Middle frontal gyrus (tissue), 1 donor: ENCODE data around the gene XRCC3.

Source experiments
- DNase-seq: peaks from one replicate; pipeline ENCODE4 v3.0.0-alpha.2; 2015; ENCODE audit warnings: low spot score; ENCODE audit errors: extremely low spot score

The XRCC3 gene

DNA sequence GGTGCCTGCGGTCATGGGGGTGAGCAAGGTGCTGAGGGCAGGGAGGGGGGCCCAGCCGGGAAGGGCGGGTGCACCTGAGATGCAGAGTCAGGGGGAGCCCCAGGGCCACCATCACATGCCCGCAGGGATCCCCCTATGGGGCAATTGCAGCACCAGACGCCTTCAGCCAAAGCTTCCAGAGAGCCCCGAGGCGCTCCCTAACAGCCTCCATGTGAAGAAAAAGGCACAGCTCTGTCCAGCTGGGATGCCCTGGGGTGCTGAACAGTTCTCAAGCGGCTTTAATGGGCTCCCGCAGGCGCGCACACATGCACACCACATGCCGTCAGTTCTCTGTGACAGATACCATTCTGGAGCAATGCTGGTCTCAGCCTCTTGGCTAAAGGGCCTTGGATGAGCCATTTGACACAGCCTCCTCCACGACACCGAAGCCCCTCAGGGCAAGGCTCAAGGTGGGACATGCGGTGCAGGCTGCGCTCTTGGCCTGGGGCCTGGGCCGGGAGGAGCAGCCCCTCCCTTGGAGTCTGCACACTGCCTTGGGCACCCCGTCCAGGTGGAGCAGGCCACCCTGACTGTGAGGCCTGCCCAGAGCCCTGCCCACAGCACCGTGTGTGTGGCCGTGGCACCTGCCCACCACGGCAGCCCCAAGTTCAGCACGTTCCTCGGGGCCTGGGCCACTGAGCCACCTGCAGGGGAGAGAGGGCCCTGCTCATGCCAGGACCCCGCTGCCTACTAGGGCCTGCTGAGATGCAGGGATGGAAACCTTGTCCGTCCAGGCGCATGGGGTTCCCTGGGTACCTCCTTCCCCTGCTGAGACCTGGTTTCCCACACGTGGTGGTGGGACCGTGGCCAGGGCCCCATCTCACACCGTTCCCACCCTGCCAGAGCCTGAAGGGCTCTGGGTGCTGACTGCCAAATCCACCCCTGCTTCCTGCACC lies 7.7 kb downstream of the XRCC3 start:
- no peak for DNase-seq

DNA sequence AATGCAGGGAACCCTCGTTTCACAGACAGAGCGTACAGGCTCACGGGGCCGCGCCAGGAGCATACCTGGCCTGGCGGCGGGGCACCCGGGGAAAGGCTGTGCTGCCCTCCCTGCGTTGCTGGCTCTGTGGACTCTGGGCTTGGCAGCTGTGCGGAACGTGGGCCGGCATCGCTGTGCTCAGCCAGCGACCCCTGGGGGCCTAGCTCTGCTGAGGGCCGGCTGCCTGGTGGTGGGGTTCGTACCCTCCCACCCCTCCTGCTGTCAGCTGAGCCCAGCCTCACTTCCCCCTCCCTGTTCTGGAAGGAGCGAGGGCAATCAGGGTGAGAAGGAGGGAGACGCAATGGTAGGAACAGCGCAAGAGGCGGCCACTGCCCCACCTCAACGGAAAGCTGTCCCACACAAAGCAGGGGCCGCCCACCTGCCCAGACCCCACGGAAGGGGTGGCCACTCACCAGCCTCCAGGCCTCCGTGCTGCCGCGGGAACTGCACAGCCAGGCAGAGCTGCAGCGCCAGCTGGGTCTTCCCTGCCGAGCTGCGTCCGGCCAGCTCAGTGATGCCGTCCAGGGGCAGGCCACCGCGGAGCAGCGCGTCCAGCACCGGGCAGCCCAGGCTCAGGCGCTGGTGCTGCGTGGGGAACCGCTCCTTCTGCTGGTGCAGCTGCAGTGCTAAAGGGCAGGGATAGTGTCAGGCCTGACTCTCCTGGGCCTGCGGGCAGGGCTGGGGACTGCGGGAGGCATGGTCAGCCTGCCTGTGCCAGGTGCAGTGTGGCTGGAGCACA lies 8.5 kb downstream of the XRCC3 start:
- DNase-seq: no peak

- DNase-seq: no peak
These were observed 9.6 kb downstream of the XRCC3 start for GRCh38 chr14:103705504-103706284.

DNA sequence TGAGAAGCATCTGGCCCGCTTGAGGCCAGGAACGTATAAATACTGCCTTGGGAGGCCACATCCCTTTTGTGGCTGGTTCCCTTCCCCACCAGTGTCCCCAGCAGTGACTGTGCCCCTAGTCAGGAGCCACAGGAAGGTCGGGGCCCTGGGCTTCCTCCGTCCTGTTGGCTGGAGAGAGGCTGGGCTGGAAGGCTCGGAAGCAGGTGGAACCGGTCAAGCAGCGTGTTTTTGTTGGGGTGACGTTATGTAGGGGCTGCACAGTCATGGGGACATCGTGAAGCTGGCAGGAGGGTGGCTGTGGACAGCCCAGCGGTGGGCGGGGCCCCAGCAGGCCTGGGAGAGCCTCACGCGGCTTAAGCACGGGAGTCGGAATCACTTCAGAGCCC lies 10.1 kb downstream of the XRCC3 start:
- DNase-seq: no peak

DNA sequence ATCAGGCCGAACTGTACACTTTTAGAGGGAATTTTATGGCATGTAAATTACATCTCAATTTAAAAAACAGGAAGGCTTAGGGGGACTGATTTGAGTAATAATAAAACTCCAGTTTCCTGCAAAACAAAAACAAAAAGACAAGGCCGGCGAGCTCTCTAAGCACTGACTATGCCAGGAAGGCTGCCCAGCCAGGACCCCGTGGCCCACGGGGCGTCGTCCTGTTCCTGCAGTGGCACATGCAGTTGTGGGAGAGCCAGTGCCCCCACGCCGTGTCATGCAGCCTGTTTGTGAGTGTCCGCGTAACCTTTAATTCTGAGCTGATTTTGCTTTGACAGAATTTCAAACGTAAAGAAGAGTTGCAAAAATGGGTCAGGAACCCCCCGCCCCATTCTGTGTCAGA lies 10.5 kb downstream of the XRCC3 start:
- DNase-seq: no peak

DNA sequence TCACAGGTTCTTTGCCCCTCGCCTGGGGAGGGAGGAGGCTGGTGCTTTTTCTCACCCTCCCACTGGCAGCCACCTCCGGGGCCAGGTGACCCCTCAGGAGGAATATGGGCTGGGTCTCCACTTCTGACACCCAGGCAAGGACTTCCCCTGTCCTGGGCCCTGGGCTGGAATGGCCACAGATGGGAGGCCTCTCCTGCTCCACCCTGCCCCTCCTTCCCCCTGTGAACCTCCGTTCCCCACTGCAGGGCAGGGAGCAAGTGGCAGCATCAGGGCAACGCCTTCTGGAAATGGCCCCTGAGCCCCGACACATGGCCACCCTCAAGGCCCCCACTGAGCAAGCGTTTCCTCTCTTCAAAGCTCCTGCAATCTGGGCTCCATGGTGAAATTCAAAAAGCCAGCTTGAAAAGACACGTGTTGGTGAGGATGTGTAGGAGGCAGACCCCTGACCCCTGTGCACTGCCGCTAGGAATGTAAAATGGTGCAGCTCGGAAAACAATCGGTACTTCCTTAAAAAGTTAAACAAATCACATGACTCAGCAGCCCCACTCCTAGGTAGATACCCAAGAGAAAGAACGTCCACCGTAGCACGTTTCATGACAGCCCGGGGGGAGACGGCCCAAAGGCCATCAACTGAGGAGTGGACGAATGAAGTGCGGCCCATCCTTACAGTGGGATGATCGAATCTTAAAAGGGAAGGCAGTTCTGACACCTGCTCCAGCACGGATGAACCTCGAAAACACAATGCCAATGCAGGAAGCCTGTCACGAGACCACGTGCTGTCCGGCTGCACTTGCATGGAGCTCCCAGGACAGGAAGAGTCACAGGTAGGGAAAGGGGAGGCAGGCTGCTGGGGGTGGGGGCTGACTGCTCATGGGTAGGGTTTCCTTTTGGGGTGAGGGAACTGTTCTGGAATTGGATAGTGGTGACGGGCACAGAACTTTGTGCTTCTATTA lies 11.5 kb downstream of the XRCC3 start:
- DNase-seq: no peak

GRCh38 chr14:103702497-103703432 lies 12.5 kb downstream of the XRCC3 start:
- DNase-seq: no peak

DNA sequence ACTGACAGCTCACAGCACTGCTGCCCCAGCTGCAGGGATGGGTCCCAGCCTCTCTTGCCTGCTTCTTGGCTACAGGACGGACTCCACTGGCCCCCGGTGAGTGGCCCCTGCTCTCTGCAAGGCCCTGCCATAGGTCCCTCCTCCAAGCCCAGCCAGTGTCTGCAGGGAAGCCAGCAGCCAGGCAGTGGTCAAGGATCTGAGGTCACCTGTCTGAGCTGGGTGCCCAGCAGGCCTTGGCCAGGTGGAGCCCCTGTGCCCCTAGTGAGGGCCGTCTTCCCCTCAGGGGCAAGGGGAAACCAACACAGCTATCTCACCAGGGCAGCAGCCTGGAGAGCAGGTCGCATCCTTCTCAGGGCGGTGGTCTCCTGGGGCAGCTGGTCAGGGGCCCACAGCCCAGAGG lies 13.2 kb downstream of the XRCC3 start:
- DNase-seq: no peak

- no peak for DNase-seq
These were observed 14.3 kb downstream of the XRCC3 start for GRCh38 chr14:103700753-103701490.

- DNase-seq: no peak
These were observed 15.1 kb downstream of the XRCC3 start for GRCh38 chr14:103699901-103700752.

DNA sequence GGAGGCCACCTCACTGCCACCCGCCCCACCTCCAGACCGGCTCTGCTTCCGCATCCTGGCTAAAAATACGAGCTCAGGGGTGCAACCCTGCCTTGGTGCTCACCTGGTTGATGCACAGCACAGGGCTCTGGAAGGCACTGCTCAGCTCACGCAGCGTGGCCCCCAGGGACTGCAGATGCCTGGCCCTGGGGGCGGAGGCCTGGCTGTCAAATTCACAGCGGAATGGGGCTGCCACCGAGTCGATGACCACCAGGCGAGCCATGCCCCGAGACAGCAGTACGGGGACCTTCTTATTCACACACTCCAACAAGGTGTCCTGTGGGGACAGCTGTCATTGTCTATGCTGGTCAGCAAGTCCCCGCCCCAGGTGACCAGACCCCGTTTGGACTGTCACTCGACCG lies 16.0 kb downstream of the XRCC3 start:
- no peak for DNase-seq

- no peak for DNase-seq
These were observed 16.6 kb downstream of the XRCC3 start for GRCh38 chr14:103698380-103699260.

GRCh38 chr14:103697603-103698379 lies 17.5 kb downstream of the XRCC3 start:
- DNase-seq: no peak

- DNase-seq: no peak
These were observed 18.0 kb downstream of the XRCC3 start for GRCh38 chr14:103697206-103697602.

DNA sequence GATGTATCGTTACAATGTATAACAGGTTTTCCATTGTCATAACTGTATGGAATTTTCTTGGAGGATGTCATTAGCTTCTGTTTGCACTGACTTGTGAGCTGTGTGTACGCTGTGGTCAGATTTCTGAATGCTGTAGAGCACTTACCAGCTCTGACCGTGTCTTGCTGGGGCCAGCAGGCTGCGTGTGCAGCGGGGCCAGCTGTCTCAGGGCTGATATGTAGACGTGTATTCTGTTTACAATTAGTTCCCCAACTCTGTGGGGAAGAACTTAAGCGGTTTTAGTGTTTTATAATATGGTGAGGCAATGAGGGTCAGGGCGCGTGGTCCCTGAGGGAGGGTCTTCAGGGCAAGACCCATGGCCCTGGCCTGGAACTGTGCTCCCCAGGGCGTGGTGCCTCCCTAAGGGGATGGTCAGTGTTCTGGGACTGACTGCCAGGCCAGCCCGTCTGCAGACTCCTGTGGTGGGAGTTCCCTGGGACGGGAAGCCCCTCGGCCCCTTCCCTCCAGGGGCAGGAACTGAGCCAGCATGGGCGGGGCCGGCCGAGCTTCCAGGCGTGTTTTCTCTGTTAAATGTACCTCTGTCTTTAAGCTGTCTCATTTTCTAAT lies 18.7 kb downstream of the XRCC3 start:
- no peak for DNase-seq

GRCh38 chr14:103696070-103696402 lies 19.2 kb downstream of the XRCC3 start:
- DNase-seq: no peak
